Measurements from ENCODE around the gene DLG2. TPM values are rescaled to one million over a fixed set of nuclear protein-coding genes. Genes with fewer than 3 reads are reported as not detected.

DLG2 gene
- total RNA-seq, 2 experiments from 2014 or later: 0.85 to 1.1 TPM

DNA sequence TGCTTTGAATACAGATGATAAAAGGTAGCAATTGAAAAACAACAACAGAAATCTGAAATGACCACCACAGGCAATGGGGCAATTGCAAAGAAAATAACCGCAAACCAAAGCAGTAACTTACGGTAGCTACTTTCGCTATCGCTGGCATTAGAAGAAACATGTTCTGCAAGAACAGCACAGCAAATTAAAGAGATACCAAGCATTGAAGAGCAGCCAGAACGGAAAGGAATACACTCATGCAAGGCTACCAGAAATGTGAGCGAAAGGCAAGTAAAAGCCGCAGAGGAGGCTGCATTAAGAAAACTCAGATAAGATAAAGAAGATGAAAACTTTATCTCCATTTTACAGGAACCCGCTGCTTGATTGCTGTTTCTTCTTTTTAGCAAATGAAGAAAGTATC lies 2146.9 kb downstream of the DLG2 start:
- Mint-ChIP-seq H3K27me3 (peaks cover 8% of the 10 kb centered on the region), H3K4me1 (no peaks in the 10 kb centered on the region), H3K36me3 (ENCODE audit: low read depth) (no peaks in the 10 kb centered on the region), H3K4me3 (no peak overlapping the region), H3K9me3 (no peaks in the 10 kb centered on the region), H3K27ac (no peak overlapping the region)
- DNase-seq: no peak
- CTCF ChIA-PET: no interaction called here
- POLR2A ChIA-PET: no interaction called here

DNA sequence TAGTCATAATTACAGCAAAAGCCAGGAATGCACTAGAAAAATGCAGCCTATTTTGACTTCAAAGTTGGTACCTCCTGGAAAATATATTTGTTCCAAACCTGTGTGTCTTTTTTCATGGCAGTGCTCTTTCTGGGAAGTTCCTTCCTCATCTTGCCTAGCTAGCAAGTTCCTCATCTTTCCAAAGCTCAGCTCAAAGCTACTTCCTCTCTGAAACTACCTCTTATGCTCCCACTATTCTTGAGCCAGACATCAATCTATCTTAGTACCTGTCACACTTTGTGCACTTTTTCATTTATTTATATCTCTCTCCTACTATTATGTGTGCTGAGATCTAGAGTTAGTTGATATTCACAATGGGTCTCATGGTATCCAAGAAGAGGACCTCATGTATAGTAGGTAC lies 2149.4 kb downstream of the DLG2 start:
- H3K4me1 Mint-ChIP-seq: no peaks in the 10 kb centered on the region
- H3K36me3 Mint-ChIP-seq (ENCODE audit: low read depth): no peaks in the 10 kb centered on the region
- ChIA-PET POLR2A (no interaction called here), CTCF (no interaction called here)
- no peak overlapping the region for H3K27ac Mint-ChIP-seq
- H3K27me3 Mint-ChIP-seq: peaks cover 8% of the 10 kb centered on the region
- no peak for DNase-seq
- H3K4me3 Mint-ChIP-seq: no peak overlapping the region
- no peaks in the 10 kb centered on the region for H3K9me3 Mint-ChIP-seq

DNA sequence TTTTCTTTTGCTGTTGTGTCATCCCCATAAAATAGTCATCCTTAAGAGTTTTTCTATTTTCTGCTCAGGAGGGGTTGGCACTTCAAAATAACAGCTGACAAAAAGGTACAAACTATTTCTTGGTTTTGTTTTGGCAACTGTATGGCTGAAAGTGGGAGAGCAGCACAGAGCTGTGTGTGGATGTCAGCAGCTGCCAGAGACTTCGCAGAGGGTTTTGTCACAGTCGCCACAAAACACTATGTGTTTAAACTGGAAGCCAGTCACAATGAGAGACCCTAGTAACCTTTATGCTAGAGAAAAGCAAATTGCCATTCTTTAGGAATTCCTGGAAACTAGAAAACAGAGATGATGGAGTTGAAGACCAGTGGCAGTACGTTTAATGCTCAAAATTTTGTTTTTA lies 2151.4 kb downstream of the DLG2 start:
- no peaks in the 10 kb centered on the region for H3K36me3 Mint-ChIP-seq (ENCODE audit: low read depth)
- no peaks in the 10 kb centered on the region for H3K9me3 Mint-ChIP-seq
- no peak overlapping the region for H3K27ac Mint-ChIP-seq
- H3K4me1 Mint-ChIP-seq: no peaks in the 10 kb centered on the region
- DNase-seq: no peak
- H3K27me3 Mint-ChIP-seq: peaks cover 6% of the 10 kb centered on the region
- ChIA-PET CTCF (no interaction called here), POLR2A (no interaction called here)
- no peak overlapping the region for H3K4me3 Mint-ChIP-seq

- ChIA-PET CTCF (no interaction called here), POLR2A (no interaction called here)
- H3K27me3 Mint-ChIP-seq: no peaks in the 10 kb centered on the region
- H3K4me1 Mint-ChIP-seq: no peaks in the 10 kb centered on the region
- no peaks in the 10 kb centered on the region for H3K36me3 Mint-ChIP-seq (ENCODE audit: low read depth)
- DNase-seq: no peak
- H3K4me3 Mint-ChIP-seq: no peak overlapping the region
- H3K9me3 Mint-ChIP-seq: no peaks in the 10 kb centered on the region
- H3K27ac Mint-ChIP-seq: no peak overlapping the region
Observed at GRCh38 chr11:83473743-83474142, 2153.4 kb downstream of the DLG2 start.

DNA sequence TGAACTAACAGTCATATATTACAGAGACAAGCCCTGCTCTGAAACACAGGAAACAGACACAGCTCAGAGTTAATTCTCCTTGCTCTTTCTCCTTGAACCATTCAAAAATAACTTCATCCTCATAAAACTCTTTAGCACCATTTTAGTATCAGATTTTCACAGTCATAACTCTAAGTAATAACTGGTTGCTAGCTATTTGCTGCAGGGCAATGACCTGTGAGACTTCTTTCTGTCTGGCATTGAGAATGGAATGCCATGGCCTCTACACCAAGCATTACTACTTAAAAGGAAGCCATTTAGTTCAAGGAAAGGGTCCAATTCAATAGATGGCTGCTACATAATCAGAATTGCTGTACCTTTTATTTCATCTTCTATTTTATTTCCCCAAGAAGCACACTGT lies 2154.3 kb downstream of the DLG2 start:
- no peak for DNase-seq
- POLR2A ChIA-PET: no interaction called here
- Mint-ChIP-seq H3K36me3 (ENCODE audit: low read depth) (no peaks in the 10 kb centered on the region), H3K27ac (no peak overlapping the region), H3K9me3 (no peaks in the 10 kb centered on the region), H3K4me1 (no peaks in the 10 kb centered on the region), H3K4me3 (no peak overlapping the region), H3K27me3 (no peaks in the 10 kb centered on the region)
- CTCF ChIA-PET: no interaction called here

GRCh38 chr11:83471831-83472727 lies 2155.1 kb downstream of the DLG2 start:
- no peaks in the 10 kb centered on the region for H3K36me3 Mint-ChIP-seq (ENCODE audit: low read depth)
- DNase-seq: no peak
- CTCF ChIA-PET: no interaction called here
- POLR2A ChIA-PET: no interaction called here
- no peaks in the 10 kb centered on the region for H3K4me1 Mint-ChIP-seq
- no peaks in the 10 kb centered on the region for H3K9me3 Mint-ChIP-seq
- H3K27me3 Mint-ChIP-seq: no peaks in the 10 kb centered on the region
- no peak overlapping the region for H3K4me3 Mint-ChIP-seq
- no peak overlapping the region for H3K27ac Mint-ChIP-seq

DNA sequence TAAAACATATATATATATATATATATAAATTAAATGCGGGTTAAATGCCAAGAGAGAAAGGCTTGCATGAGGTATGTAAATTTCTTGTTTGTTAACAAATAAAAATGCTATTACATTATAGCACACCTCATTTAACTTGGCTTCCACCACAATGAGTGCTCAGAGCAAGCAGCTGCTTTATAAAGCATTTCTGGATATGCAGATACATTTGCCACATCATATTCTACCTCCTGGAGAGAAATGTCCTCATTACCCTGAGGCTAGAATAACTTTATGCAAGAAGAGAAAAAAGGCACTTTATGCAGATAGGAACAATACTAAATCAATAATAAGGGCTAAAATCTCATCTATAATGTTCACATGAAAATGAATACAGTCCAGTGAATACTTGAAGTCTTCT lies 2159.3 kb downstream of the DLG2 start:
- no peak for DNase-seq
- ChIA-PET POLR2A (no interaction called here), CTCF (no interaction called here)
- H3K27me3 Mint-ChIP-seq: no peaks in the 10 kb centered on the region
- H3K27ac Mint-ChIP-seq: no peak overlapping the region
- H3K4me1 Mint-ChIP-seq: no peaks in the 10 kb centered on the region
- no peak overlapping the region for H3K4me3 Mint-ChIP-seq
- H3K9me3 Mint-ChIP-seq: no peaks in the 10 kb centered on the region
- H3K36me3 Mint-ChIP-seq (ENCODE audit: low read depth): no peaks in the 10 kb centered on the region

DNA sequence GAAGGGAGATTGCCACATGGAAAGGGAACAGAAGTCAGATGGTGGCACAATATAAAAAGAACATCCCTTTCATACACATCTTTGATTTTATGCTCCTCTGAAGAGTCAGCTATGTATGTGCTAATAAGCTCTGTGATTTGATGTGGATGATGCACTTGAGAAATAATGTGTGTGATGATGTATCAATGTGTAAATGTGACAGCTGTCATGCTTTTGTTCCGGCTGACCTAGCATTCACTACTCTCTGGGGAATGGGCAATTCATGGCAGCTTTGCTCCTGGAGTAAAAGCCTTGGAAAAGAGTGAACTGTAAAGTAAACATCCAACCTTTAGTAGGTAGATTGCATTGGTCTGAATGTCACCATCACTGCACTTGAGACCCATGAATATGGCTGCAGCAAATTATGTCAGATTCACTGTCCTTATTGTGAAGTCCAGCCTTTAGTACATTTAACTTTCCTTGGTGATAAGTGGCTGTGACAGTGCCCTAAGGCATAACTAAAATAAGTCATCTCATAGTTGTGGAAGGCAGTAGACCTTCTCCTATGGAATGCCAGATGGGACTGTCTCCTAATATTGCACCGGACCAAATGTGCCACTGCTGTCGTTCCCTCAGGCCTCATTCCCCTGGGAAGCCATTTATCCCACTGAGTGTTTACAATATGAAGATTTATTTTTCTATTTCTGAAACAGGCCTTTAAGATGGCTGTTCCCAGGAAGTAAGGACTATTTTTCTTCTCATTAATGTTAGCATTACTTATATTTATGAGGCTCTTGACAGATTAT lies 2162.8 kb downstream of the DLG2 start:
- no peak overlapping the region for H3K4me3 Mint-ChIP-seq
- H3K36me3 Mint-ChIP-seq (ENCODE audit: low read depth): no peaks in the 10 kb centered on the region

DNA sequence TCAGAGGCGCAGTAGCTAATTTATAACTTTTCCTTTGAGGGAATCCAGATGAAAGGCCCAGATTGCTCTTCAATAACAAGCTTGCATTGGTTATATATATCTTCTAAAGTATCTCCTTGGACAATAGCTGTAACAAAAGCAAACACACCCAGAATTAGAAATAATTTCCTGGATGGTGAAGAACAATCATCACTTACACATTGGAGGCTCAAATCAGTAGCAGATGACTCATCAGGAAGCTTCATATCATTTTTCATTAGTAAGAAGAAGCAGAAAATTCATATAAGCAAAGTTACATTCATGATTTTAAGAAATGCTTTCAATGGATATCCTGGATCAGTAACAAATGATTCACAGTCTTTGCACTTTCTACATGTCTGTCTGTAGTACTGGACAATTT lies 2167.3 kb downstream of the DLG2 start:
- Mint-ChIP-seq H3K4me1 (no peaks in the 10 kb centered on the region), H3K27ac (no peak overlapping the region), H3K36me3 (ENCODE audit: low read depth) (no peaks in the 10 kb centered on the region), H3K4me3 (no peak overlapping the region), H3K9me3 (no peaks in the 10 kb centered on the region), H3K27me3 (no peaks in the 10 kb centered on the region)
- POLR2A ChIA-PET: no interaction called here
- CTCF ChIA-PET: no interaction called here
- no peak for DNase-seq

More for the DNA sequence above, 2162.8 kb downstream of the DLG2 start:
- Mint-ChIP-seq H3K27ac (no peak overlapping the region), H3K9me3 (no peaks in the 10 kb centered on the region), H3K27me3 (no peaks in the 10 kb centered on the region), H3K4me1 (no peaks in the 10 kb centered on the region)
- no peak for DNase-seq
- ChIA-PET CTCF (interaction anchor here (0.9 kb wide), 1 partner anchor 11 kb away, joined by 5 read pairs; no protein-coding TSS in a partner anchor), POLR2A (no interaction called here)

- Mint-ChIP-seq H3K36me3 (ENCODE audit: low read depth) (no peaks in the 10 kb centered on the region), H3K27ac (no peak overlapping the region), H3K9me3 (no peaks in the 10 kb centered on the region), H3K27me3 (no peaks in the 10 kb centered on the region), H3K4me1 (no peaks in the 10 kb centered on the region), H3K4me3 (no peak overlapping the region)
- ChIA-PET POLR2A (no interaction called here), CTCF (interaction anchor here (0.6 kb wide), 1 partner anchor 233 kb away, joined by 3 read pairs; no protein-coding TSS in a partner anchor)
- DNase-seq: no peak
Observed at GRCh38 chr11:83456566-83456965, 2170.6 kb downstream of the DLG2 start.

DNA sequence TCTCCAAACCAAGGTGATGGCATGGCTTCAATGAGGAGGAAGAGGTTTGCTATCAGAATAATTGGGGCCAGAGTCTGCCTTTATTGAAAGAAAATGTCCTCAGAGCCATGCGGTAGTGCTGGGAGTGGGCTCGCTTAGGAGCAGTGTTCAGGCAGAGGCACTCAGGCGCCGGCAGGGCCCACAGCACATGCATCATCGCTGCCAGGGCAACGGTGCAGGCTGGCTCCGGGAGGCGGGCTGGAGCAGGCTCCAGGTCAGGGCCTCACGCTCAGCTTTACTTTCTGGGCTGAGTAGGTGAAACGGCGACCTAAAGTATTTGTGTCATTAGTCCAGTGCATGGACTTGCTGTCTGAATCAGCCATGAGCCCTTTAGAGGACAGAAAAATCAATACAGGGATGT lies 2171.1 kb downstream of the DLG2 start:
- CTCF ChIA-PET: interaction anchor here (0.6 kb wide), 1 partner anchor 232 kb away, joined by 3 read pairs; no protein-coding TSS in a partner anchor
- Mint-ChIP-seq H3K9me3 (no peaks in the 10 kb centered on the region), H3K27me3 (no peaks in the 10 kb centered on the region), H3K27ac (no peak overlapping the region), H3K4me3 (no peak overlapping the region), H3K4me1 (no peaks in the 10 kb centered on the region), H3K36me3 (ENCODE audit: low read depth) (no peaks in the 10 kb centered on the region)
- DNase-seq: no peak
- POLR2A ChIA-PET: no interaction called here

DNA sequence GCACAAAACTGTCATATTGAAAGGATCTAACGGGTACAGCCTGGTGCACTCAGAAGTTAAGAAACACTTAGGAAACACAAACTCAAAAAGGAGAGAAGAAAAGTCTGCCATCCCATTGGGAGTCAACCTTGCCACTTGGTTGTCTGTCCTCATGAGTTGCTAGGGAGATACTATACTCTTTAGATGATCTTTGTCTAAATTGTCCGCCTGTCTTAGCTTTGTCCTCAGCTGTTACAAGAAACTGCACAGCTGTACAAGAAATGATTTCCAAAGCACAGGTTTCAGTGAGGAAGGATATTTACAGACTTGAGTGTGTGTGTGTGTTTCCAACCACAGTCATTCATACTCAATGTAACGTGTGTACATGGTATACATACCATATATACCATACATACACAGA lies 2171.8 kb downstream of the DLG2 start:
- no peaks in the 10 kb centered on the region for H3K4me1 Mint-ChIP-seq
- H3K27ac Mint-ChIP-seq: no peak overlapping the region
- H3K36me3 Mint-ChIP-seq (ENCODE audit: low read depth): no peaks in the 10 kb centered on the region
- H3K4me3 Mint-ChIP-seq: no peak overlapping the region
- no peaks in the 10 kb centered on the region for H3K27me3 Mint-ChIP-seq
- ChIA-PET CTCF (no interaction called here), POLR2A (no interaction called here)
- no peak for DNase-seq
- no peaks in the 10 kb centered on the region for H3K9me3 Mint-ChIP-seq

GRCh38 chr11:83454674-83455073 lies 2172.5 kb downstream of the DLG2 start:
- Mint-ChIP-seq H3K36me3 (ENCODE audit: low read depth) (no peaks in the 10 kb centered on the region), H3K9me3 (no peaks in the 10 kb centered on the region), H3K27me3 (no peaks in the 10 kb centered on the region), H3K4me3 (no peak overlapping the region), H3K4me1 (no peaks in the 10 kb centered on the region), H3K27ac (no peak overlapping the region)
- POLR2A ChIA-PET: no interaction called here
- DNase-seq: no peak
- CTCF ChIA-PET: no interaction called here
